Gastroesophageal sphincter (tissue), 3 donors: ENCODE data around the gene TMEM184A.

Experiments used
- EP300 ChIP-seq: sonication (generic); formaldehyde crosslinking; IDR thresholded peaks from one replicate; pipeline ENCODE4 v1.6.1; 2017; ENCODE audit warnings: antibody characterized with exemption, mild to moderate bottlenecking
- POLR2A ChIP-seq, 2 donors: fragments of 450-650 bp; IDR thresholded peaks; one replicate each; pipeline ENCODE4 v1.6.1; 2017; ENCODE audit warnings: antibody characterized with exemption in 2 of 2, mild to moderate bottlenecking in 2 of 2, moderate library complexity in 1 of 2
- POLR2AphosphoS5 ChIP-seq: sonication (generic); formaldehyde crosslinking; IDR thresholded peaks from one replicate; pipeline ENCODE4 v1.6.1; 2017; ENCODE audit warnings: antibody characterized with exemption
- TF ChIP-seq, protein P1 (sequence below), 4 experiments: fragments of 200-600 bp in 2 of 4; fragments of 450-650 bp in 2 of 4; sonication (generic) in 1 of 4; IDR thresholded peaks; one replicate each; pipeline ENCODE4 v1.5.1; 2017 to 2019; ENCODE audit warnings: antibody characterized with exemption in 4 of 4, mild to moderate bottlenecking in 2 of 4, moderate library complexity in 2 of 4

DNA sequence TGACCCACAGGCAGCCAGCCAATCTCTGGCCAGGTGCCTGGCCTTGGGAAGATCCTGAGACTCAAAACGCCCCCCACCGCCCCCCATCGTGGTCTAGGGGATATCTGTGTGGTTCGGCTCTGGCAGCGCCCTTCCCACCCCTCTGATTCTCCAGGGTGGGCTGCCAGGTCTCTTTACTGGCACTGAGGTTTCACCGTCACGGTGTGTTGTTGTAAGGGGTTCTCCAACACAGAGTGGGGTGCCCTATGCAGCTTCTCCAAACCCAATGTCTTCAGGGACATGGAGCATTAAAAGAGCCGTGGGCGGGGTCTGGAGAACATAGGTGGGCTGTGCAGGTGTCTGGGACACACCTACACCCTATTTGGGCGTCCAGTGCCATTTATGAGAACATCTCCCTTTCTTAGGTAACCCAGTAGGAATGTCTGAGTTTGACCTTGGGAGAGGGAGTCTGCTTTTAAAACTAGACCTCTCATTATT, 24.0 kb downstream of the TMEM184A start:
- TF ChIP-seq, protein P1, sequence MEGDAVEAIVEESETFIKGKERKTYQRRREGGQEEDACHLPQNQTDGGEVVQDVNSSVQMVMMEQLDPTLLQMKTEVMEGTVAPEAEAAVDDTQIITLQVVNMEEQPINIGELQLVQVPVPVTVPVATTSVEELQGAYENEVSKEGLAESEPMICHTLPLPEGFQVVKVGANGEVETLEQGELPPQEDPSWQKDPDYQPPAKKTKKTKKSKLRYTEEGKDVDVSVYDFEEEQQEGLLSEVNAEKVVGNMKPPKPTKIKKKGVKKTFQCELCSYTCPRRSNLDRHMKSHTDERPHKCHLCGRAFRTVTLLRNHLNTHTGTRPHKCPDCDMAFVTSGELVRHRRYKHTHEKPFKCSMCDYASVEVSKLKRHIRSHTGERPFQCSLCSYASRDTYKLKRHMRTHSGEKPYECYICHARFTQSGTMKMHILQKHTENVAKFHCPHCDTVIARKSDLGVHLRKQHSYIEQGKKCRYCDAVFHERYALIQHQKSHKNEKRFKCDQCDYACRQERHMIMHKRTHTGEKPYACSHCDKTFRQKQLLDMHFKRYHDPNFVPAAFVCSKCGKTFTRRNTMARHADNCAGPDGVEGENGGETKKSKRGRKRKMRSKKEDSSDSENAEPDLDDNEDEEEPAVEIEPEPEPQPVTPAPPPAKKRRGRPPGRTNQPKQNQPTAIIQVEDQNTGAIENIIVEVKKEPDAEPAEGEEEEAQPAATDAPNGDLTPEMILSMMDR (IDR thresholded peaks at IDR 0.05), result no peak
- TF ChIP-seq POLR2A (IDR thresholded peaks at IDR 0.05) (no peak), EP300 (no peak), POLR2AphosphoS5 (no peak)
